ENCODE results near the gene GALNT9.

DNA sequence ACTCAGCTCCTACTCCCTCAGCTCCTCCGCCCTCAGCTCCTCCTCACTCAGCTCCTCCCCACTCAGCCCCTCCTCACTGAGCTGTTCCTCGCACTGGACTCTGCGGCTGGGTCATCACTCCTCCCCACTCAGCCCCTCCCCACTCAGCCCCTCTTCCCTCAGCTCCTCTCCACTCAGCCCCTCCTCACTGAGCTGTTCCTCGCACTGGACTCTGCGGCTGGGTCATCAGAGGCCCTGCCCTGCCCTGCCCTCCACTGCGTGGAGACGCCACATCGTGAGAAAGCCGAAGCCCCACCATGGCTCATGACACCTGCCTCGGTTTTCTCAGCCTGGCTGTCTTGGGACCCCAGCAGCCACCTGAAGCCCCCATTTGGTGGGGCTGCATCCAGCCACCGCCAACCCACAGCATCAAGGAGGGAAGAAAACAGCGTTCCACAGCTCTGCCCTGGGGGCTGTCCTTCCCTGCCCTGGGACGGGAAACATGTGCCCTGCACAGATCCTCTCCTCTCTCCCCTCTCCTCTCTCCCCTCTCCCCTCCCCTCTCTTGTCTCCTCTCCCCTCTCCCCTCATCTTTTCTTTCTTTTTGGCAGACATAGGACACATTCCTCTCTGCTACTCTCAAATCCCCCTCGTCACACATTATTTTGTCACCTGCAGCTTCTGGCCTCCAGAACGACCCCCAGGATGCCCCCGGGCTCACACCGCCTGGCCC lies 167.4 kb downstream of the GALNT9 start:
- TF ChIP-seq, protein P1, sequence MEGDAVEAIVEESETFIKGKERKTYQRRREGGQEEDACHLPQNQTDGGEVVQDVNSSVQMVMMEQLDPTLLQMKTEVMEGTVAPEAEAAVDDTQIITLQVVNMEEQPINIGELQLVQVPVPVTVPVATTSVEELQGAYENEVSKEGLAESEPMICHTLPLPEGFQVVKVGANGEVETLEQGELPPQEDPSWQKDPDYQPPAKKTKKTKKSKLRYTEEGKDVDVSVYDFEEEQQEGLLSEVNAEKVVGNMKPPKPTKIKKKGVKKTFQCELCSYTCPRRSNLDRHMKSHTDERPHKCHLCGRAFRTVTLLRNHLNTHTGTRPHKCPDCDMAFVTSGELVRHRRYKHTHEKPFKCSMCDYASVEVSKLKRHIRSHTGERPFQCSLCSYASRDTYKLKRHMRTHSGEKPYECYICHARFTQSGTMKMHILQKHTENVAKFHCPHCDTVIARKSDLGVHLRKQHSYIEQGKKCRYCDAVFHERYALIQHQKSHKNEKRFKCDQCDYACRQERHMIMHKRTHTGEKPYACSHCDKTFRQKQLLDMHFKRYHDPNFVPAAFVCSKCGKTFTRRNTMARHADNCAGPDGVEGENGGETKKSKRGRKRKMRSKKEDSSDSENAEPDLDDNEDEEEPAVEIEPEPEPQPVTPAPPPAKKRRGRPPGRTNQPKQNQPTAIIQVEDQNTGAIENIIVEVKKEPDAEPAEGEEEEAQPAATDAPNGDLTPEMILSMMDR (conservative IDR thresholded peaks at IDR 0.05; ENCODE audit: low read depth, low read length): no peak
- TF ChIP-seq EZH2 (IDR thresholded peaks at IDR 0.05; ENCODE audit: low read length, unreplicated experiment) (no peak), EZH2phosphoT487 (IDR thresholded peaks at IDR 0.05; ENCODE audit: borderline replicate concordance, low read length) (no peak)
